CD4-positive, alpha-beta memory T cell (primary cell): ENCODE measurements around the gene C15orf39. TPM values are rescaled to one million over a fixed set of nuclear protein-coding genes. Genes with fewer than 3 reads are reported as not detected.

Experiments used
- polyA plus RNA-seq, 2 donors: library from polyadenylated mRNA; unstranded; fragments of 300-500 nt; fragmentation: Illumina TruSeq; gene quantifications; one replicate each; pipeline ENCODE4 v1.2.3, GENCODE V29; 2021
- total RNA-seq, 2 experiments: library from RNA; stranded (reverse); gene quantifications; one replicate each; pipeline ENCODE4 v1.2.3, GENCODE V29; 2021

The C15orf39 gene
- total and polyA plus RNA-seq, 4 experiments from 2014 or later: 0.36 to 27.0 (median 15.2) TPM

Other genes with a start within 250 kb of the C15orf39 start
- 1 to 10 TPM; 2.6 to 2.8 TPM for gene RPP25, start 245.1 kb upstream of the C15orf39 start, total RNA-seq
- 1 to 10 TPM; 2.6 to 2.8 TPM for gene RPP25, start 245.1 kb upstream of the C15orf39 start, polyA plus RNA-seq
- gene SCAMP5, start 206.3 kb upstream of the C15orf39 start, total RNA-seq: under 1 TPM; 0.26 to 0.33 TPM
- under 1 TPM in 1 of 2 donors, not detected in 1; 0.15 TPM for gene SCAMP5, start 206.3 kb upstream of the C15orf39 start, polyA plus RNA-seq
- 10 to 100 TPM; 14.1 to 15.2 TPM for gene PPCDC, start 178.3 kb upstream of the C15orf39 start, total RNA-seq
- 10 to 100 TPM in 1 of 2 donors, 1 to 10 TPM in 1; 8.5 to 12.4 TPM for gene PPCDC, start 178.3 kb upstream of the C15orf39 start, polyA plus RNA-seq
- not detected for gene GOLGA6C, start 56.5 kb downstream of the C15orf39 start, total RNA-seq
- gene GOLGA6C, start 56.5 kb downstream of the C15orf39 start, polyA plus RNA-seq: not detected
- not detected for gene GOLGA6D, start 81.0 kb downstream of the C15orf39 start, total RNA-seq
- gene GOLGA6D, start 81.0 kb downstream of the C15orf39 start, polyA plus RNA-seq: not detected
- gene COMMD4, start 134.2 kb downstream of the C15orf39 start, total RNA-seq: 10 to 100 TPM; 33.9 to 36.4 TPM
- gene COMMD4, start 134.2 kb downstream of the C15orf39 start, polyA plus RNA-seq: 10 to 100 TPM; 41.0 to 45.6 TPM
- 10 to 100 TPM; 13.0 to 16.4 TPM for gene NEIL1, start 145.2 kb downstream of the C15orf39 start, total RNA-seq
- 1 to 10 TPM; 1.5 to 2.6 TPM for gene NEIL1, start 145.2 kb downstream of the C15orf39 start, polyA plus RNA-seq
- gene MAN2C1, start 166.7 kb downstream of the C15orf39 start, total RNA-seq: 100 to 1,000 TPM; 448 to 449 TPM
- gene MAN2C1, start 166.7 kb downstream of the C15orf39 start, polyA plus RNA-seq: 10 to 100 TPM; 32.2 to 38.0 TPM
- 100 to 1,000 TPM; 128 to 134 TPM for gene SIN3A, start 249.8 kb downstream of the C15orf39 start, total RNA-seq
- 10 to 100 TPM in 1 of 2 donors, 1 to 10 TPM in 1; 7.0 to 25.9 TPM for gene SIN3A, start 249.8 kb downstream of the C15orf39 start, polyA plus RNA-seq